ENCODE results near the gene HSPB8. TPM values are rescaled to one million over a fixed set of nuclear protein-coding genes. Genes with fewer than 3 reads are reported as not detected.
"Not testable (repeated sequence)": the region's sequence is repeated elsewhere in the genome, so short reads cannot be mapped to it uniquely, and the experiment has no call there.

Gene HSPB8
- total RNA-seq, 1 donor from 2014 or later = 512 TPM

- intact Hi-C loops (cut with micrococcal nuclease) = no loop called here
- no peaks in the 10 kb centered on the region for H3K27me3 ChIP-seq (ENCODE audit: low read depth)
- H3K9me3 ChIP-seq (replicated peaks) = no peaks in the 10 kb centered on the region
- no peak for TF ChIP-seq CTCF (IDR thresholded peaks at IDR 0.05; ENCODE audit: borderline replicate concordance)
- H3K4me3 ChIP-seq = no peak overlapping the region
- DNase-seq = no peak
- peaks cover 62% of the 10 kb centered on the region for H3K4me1 ChIP-seq
- H3K27ac ChIP-seq (replicated peaks) = peak overlapping the region; percentile 60
- H3K36me3 ChIP-seq = no peaks in the 10 kb centered on the region
Measured at GRCh38 chr12:119207063-119207560, 28.4 kb downstream of the HSPB8 start.

GRCh38 chr12:119208626-119209061 is 29.9 kb downstream of the HSPB8 start:
- Histone ChIP-seq H3K4me3 (no peak overlapping the region), H3K9me3 (replicated peaks) (no peaks in the 10 kb centered on the region), H3K36me3 (no peaks in the 10 kb centered on the region), H3K4me1 (peaks cover 47% of the 10 kb centered on the region), H3K27me3 (ENCODE audit: low read depth) (no peaks in the 10 kb centered on the region), H3K27ac (replicated peaks) (peak overlapping the region; percentile 84)
- intact Hi-C loops (cut with micrococcal nuclease) = no loop called here
- DNase-seq = peak; percentile 83
- TF ChIP-seq CTCF (IDR thresholded peaks at IDR 0.05; ENCODE audit: borderline replicate concordance) = no peak

DNA sequence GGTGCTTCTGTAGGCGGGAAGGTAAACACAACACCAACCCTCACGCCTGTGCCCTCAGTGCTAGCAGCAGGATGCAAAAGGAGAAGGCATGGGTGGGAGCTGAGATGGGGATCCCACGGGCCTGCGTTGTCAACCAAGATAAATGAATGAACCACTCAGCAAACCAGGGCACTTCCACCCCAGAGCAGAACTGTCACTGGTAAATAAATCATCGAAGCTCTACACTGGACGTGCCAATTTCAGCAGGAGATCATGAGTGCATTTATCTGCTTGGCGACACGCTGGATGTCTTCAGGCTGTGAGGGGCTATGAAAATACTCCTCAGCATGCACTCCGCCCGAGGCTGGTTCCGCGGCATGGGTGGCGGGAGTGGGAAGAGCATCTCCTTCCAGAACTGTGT is 33.2 kb downstream of the HSPB8 start:
- no peak overlapping the region for H3K27ac ChIP-seq (replicated peaks)
- TF ChIP-seq CTCF (IDR thresholded peaks at IDR 0.05; ENCODE audit: borderline replicate concordance) = no peak
- H3K27me3 ChIP-seq (ENCODE audit: low read depth) = no peaks in the 10 kb centered on the region
- H3K4me3 ChIP-seq = no peak overlapping the region
- no peaks in the 10 kb centered on the region for H3K36me3 ChIP-seq
- no peaks in the 10 kb centered on the region for H3K9me3 ChIP-seq (replicated peaks)
- DNase-seq = no peak
- H3K4me1 ChIP-seq = peaks cover 25% of the 10 kb centered on the region
- intact Hi-C loops (cut with micrococcal nuclease) = no loop called here

DNA sequence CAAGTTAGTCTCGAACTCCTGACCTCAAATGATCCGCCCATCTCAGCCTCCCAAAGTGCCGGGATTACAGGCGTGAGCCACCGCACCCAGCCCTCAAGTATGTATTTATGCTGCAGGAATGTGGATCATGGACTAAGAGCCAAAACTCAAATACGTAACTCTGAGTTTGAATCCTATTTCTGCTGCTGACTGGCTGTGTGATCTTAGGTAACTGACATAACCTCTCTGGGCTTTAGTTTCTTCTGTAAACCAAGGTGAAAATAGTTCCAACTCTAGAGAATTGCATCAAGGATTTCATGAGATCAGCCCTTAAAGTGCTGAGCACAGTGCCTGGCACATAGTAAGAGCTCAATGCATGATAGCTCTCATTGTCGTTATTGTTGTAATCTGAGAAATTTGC is 37.4 kb downstream of the HSPB8 start:
- intact Hi-C loops (cut with micrococcal nuclease) = no loop called here
- H3K36me3 ChIP-seq = no peaks in the 10 kb centered on the region
- H3K4me3 ChIP-seq = no peak overlapping the region
- DNase-seq = no peak
- H3K4me1 ChIP-seq = no peaks in the 10 kb centered on the region
- peaks cover 7% of the 10 kb centered on the region for H3K9me3 ChIP-seq (replicated peaks)
- TF ChIP-seq CTCF (IDR thresholded peaks at IDR 0.05; ENCODE audit: borderline replicate concordance) = no peak
- no peaks in the 10 kb centered on the region for H3K27me3 ChIP-seq (ENCODE audit: low read depth)
- H3K27ac ChIP-seq (replicated peaks) = no peak overlapping the region

DNA sequence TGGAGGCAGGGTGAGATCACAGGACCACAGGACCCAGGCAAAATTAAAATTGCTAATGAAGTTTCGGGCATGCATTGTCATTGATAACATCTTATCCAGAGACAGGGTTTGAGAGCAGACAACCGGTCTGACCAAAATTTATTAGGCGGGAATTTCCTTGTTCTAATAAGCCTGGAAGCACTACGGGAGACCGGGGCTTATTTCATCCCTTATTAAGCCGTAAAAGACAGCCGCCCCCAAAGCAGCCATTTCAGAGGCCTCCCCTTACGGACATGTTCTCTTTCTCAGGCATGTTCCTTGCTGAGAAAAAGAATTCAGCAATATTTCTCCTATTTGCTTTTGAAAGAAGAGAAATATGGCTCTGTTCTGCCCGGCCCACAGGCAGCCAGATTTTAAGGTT is 40.1 kb downstream of the HSPB8 start:
- H3K27me3 ChIP-seq (ENCODE audit: low read depth); DNase-seq; H3K4me3 ChIP-seq; H3K9me3 ChIP-seq (replicated peaks); H3K36me3 ChIP-seq; intact Hi-C loops (cut with micrococcal nuclease); H3K27ac ChIP-seq (replicated peaks): not testable (repeated sequence)
- peaks cover 12% of the 10 kb centered on the region for H3K4me1 ChIP-seq

DNA sequence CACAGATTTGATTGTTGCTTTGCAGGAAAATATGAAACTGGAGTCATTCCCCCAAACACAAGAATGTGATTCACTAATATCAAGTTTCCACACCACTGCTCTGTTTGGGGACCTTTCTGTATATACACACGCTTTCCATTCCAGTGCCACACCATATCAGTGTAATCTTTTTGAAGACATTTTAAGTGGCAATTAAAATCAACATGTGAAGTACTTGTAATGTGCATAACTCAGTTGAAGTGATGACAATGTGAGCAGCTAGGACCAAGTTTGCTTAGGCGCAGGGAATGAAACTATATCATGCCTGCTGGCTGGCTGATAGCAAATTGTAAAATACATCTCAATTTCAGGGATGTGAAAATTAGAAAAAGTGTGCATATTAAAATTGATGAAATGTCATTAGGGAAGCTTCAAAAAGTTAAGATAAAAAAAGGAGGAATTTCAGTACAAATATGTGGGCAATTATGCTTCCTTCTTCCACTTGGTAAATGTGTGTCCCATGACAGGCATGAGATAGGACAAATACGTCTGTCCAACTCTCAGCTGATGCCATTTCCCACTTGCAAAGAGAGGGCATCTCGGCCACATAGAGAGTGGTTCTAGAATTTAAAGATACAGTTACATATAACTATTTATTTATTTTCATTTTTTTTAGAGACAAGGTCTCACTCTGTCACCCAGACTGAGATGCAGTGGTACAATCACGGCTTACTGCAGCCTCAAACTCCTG is 43.7 kb downstream of the HSPB8 start:
- TF ChIP-seq CTCF (IDR thresholded peaks at IDR 0.05; ENCODE audit: borderline replicate concordance) = no peak
- no peaks in the 10 kb centered on the region for H3K36me3 ChIP-seq
- H3K4me3 ChIP-seq = no peak overlapping the region
- H3K27ac ChIP-seq (replicated peaks) = peak overlapping the region; percentile 30
- H3K27me3 ChIP-seq (ENCODE audit: low read depth) = no peaks in the 10 kb centered on the region
- H3K4me1 ChIP-seq = peaks cover 24% of the 10 kb centered on the region
- peaks cover 7% of the 10 kb centered on the region for H3K9me3 ChIP-seq (replicated peaks)
- no peak for DNase-seq
- intact Hi-C loops (cut with micrococcal nuclease) = no loop called here

All from left ventricle myocardium inferior (tissue), 1 donor.